Measurements from ENCODE around the gene PNPLA7. TPM values are rescaled to one million over a fixed set of nuclear protein-coding genes. Genes with fewer than 3 reads are reported as not detected.

Gene PNPLA7
- total and polyA plus RNA-seq, 2 of the 13 experiments (the other 11 are each of a cell fraction or from before 2014, with no cell fraction given) = 0.42 to 1.5 TPM

DNA sequence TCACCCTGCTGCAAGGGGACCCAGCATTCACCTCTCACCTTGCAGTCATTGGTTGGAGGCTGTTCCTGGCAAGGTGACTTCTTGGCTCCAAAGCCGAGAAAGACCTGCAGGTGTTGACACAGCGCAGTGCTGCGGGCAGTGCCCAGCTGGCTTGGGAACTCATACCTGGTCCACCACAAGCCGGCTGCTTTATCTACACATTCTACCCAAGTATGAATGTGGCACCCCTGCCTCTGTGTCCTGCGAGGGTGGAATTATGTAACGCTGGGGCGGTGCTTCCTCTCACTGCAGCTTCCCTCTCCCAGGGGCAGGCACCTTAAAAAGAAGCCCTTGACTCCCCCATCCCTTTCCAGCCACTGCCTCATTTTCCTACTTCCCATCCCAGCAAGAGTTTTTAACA is 42.6 kb upstream of the PNPLA7 start:
- ChIA-PET CTCF (ENCODE audit: low intra/inter-chr PET ratio, low total read pairs) (no interaction called here), POLR2A (no interaction called here)
- Histone ChIP-seq H3K27ac (ENCODE audit: extremely low read length, insufficient read depth, low read length) (no peak overlapping the region), H3K27me3 (ENCODE audit: control insufficient read depth in 1 of 2, insufficient read depth in 2 of 2, low read length in 2 of 2) (no peaks in the 10 kb centered on the region), H3K9me3 (ENCODE audit: low read length) (no peaks in the 10 kb centered on the region), H3K9ac (ENCODE audit: insufficient read depth, low read depth, low read length) (no peak overlapping the region), H3K4me3 (replicated peaks in 1 of 3; ENCODE audit: insufficient read depth in 1 of 3, low read depth in 2 of 3, low read length in 3 of 3) (no peak overlapping the region), H3K36me3 (replicated peaks in 1 of 2; ENCODE audit: control insufficient read depth in 1 of 2, insufficient read depth in 2 of 2, low read length in 2 of 2) (peaks cover 0 to 9% of the 10 kb centered on the region in 2 experiments; a peak in 2 of 5 replicates), H3K4me1 (ENCODE audit: insufficient read depth, low read length) (peaks cover 47% of the 10 kb centered on the region), H3K4me2 (ENCODE audit: low read depth, low read length) (peak overlapping the region; percentile 19; the same call in 1 of the 2 replicates), H3K79me2 (ENCODE audit: insufficient read depth, low read length) (peaks cover 16% of the 10 kb centered on the region), H4K20me1 (ENCODE audit: insufficient read depth, low read length) (no peaks in the 10 kb centered on the region), H2AFZ (ENCODE audit: low read length) (no peak overlapping the region)
- no peak for TF ChIP-seq BORCS8-MEF2B (CRISPR knock-in tag; IDR thresholded peaks at IDR 0.05)
- TF ChIP-seq ETV5 (CRISPR knock-in tag; IDR thresholded peaks at IDR 0.05; ENCODE audit: borderline replicate concordance) = no peak
- TF ChIP-seq HHEX (CRISPR knock-in tag; IDR thresholded peaks at IDR 0.05) = no peak
- no peak for TF ChIP-seq ZFX (CRISPR knock-in tag; IDR thresholded peaks at IDR 0.05; ENCODE audit: low read depth)
- no peak for TF ChIP-seq CHD2 (IDR thresholded peaks at IDR 0.05; ENCODE audit: low read depth, low read length)
- no peak for TF ChIP-seq PCBP2 (optimal IDR thresholded peaks at IDR 0.05; ENCODE audit: low read depth, low read length, poor library complexity, severe bottlenecking)
- FAIRE-seq (no peak), DNase-seq (ENCODE audit: low spot score) (no peak), ATAC-seq (no peak)
- in situ Hi-C loops (cut with HindIII; ENCODE audit: extremely low pct_ligation_motif_present, low pct_unique_long_range_greater_than_20kb) = no loop called here
- BruUV-seq (replicated peaks) = no TSS peak
- WGBS (ENCODE audit: low lambda C conversion rate) = 64% methylated on average over 3 of the region's 7 CpGs
- intact Hi-C loops (cut with micrococcal nuclease; ENCODE audit: unreplicated experiment) = no loop called here

GRCh38 chr9:137590469-137591383 is 40.5 kb upstream of the PNPLA7 start, which contains the start of gene ZMYND19:
Gene ZMYND19 (minus strand): TSS chr9:137590512. CDS start chr9:137590263, 249 bp downstream.
- Histone ChIP-seq H3K9ac (ENCODE audit: insufficient read depth, low read depth, low read length) (peak within 1 kb of the TSS; percentile 82), H3K36me3 (replicated peaks in 1 of 2; ENCODE audit: control insufficient read depth in 1 of 2, insufficient read depth in 2 of 2, low read length in 2 of 2) (peaks cover 12 to 27% of the 10 kb centered on the region in 2 experiments; a peak in 4 of 5 replicates), H3K27ac (ENCODE audit: extremely low read length, insufficient read depth, low read length) (peak within 1 kb of the TSS; percentile 43), H3K4me3 (replicated peaks in 1 of 3; ENCODE audit: insufficient read depth in 1 of 3, low read depth in 2 of 3, low read length in 3 of 3) (peak within 1 kb of the TSS; percentile 74 to 90 (median 83)), H2AFZ (ENCODE audit: low read length) (no peak within 1 kb of the TSS), H3K4me1 (ENCODE audit: insufficient read depth, low read length) (peaks cover 47% of the 10 kb centered on the region), H4K20me1 (ENCODE audit: insufficient read depth, low read length) (no peaks in the 10 kb centered on the region), H3K27me3 (ENCODE audit: control insufficient read depth in 1 of 2, insufficient read depth in 2 of 2, low read length in 2 of 2) (no peaks in the 10 kb centered on the region), H3K79me2 (ENCODE audit: insufficient read depth, low read length) (peaks cover 19% of the 10 kb centered on the region), H3K9me3 (ENCODE audit: low read length) (no peaks in the 10 kb centered on the region), H3K4me2 (ENCODE audit: low read depth, low read length) (peak within 1 kb of the TSS; percentile 90)
- ATAC-seq (peak; percentile 89), FAIRE-seq (no peak), DNase-seq (ENCODE audit: low spot score) (peak; percentile 73)
- CTCF ChIA-PET (ENCODE audit: low intra/inter-chr PET ratio, low total read pairs) = no interaction called here
- WGBS (ENCODE audit: low lambda C conversion rate) = 2% methylated on average over 6 of the region's 113 CpGs
- TSS peak; percentile 73 for BruUV-seq (replicated peaks)
- intact Hi-C loops (cut with micrococcal nuclease; ENCODE audit: unreplicated experiment) = no loop called here
- in situ Hi-C loops (cut with HindIII; ENCODE audit: extremely low pct_ligation_motif_present, low pct_unique_long_range_greater_than_20kb) = no loop called here
- POLR2A ChIA-PET = interaction anchor here (1.2 to 2.3 kb wide), 7 partner anchors 9 to 29 kb away, joined by 3 to 11 read pairs (median 5); partner anchors contain the start of genes ARRDC1, DPH7 and EHMT1
- TF ChIP-seq ZC3H4 (CRISPR knock-in tag; IDR thresholded peaks at IDR 0.05; ENCODE audit: borderline replicate concordance) = no peak
- no peak for TF ChIP-seq ZNF446 (CRISPR knock-in tag; IDR thresholded peaks at IDR 0.05)
- no peak for TF ChIP-seq HMGA1 (CRISPR knock-in tag; conservative IDR thresholded peaks at IDR 0.05)
- TF ChIP-seq CEBPB (IDR thresholded peaks at IDR 0.05; ENCODE audit: borderline replicate concordance, low read depth, low read length) = no peak
- TF ChIP-seq ZNF619 (CRISPR knock-in tag; IDR thresholded peaks at IDR 0.05) = no peak
- no peak for TF ChIP-seq ZNF30 (CRISPR knock-in tag; IDR thresholded peaks at IDR 0.05)
- no peak for TF ChIP-seq THAP8 (CRISPR knock-in tag; IDR thresholded peaks at IDR 0.05; ENCODE audit: borderline replicate concordance)
- peak; percentile 70 for TF ChIP-seq MXD1 (CRISPR knock-in tag; IDR thresholded peaks at IDR 0.05)
- no peak for TF ChIP-seq ERF (CRISPR knock-in tag; IDR thresholded peaks at IDR 0.05)
- TF ChIP-seq IRF2 (CRISPR knock-in tag; IDR thresholded peaks at IDR 0.05) = no peak
- no peak for TF ChIP-seq ZNF713 (CRISPR knock-in tag; IDR thresholded peaks at IDR 0.05)
- peak; percentile 60 for TF ChIP-seq NFYB (CRISPR knock-in tag; IDR thresholded peaks at IDR 0.05)
- 0 out of 2 replicates have a peak, but pooled peaks have one; percentile 1 for TF ChIP-seq ARNT2 (CRISPR knock-in tag; IDR thresholded peaks at IDR 0.05; ENCODE audit: low read depth)

Data from HepG2 (cell line).